Raji (cell line): ENCODE measurements around the gene DIP2C.

ENCODE experiments used
- POLR2A ChIP-seq: IDR thresholded peaks from 2 replicates; pipeline ENCODE4 v1.6.1; 2011; ENCODE audit warnings: low read depth, low read length, control low read depth; ENCODE audit not compliant: insufficient read depth

The DIP2C gene

GRCh38 chr10:232061-232460, 457.4 kb downstream of the DIP2C start:
- TF ChIP-seq POLR2A, result no peak

- TF ChIP-seq POLR2A, result no peak
These were observed 458.7 kb downstream of the DIP2C start for GRCh38 chr10:230758-231157.

- no peak for TF ChIP-seq POLR2A
These were observed 461.1 kb downstream of the DIP2C start for GRCh38 chr10:228366-228765.

- no peak for TF ChIP-seq POLR2A
These were observed 462.5 kb downstream of the DIP2C start for GRCh38 chr10:227014-227413.

GRCh38 chr10:226018-226417, 463.4 kb downstream of the DIP2C start:
- TF ChIP-seq POLR2A, result no peak

GRCh38 chr10:224571-224970, 464.9 kb downstream of the DIP2C start:
- TF ChIP-seq POLR2A, result no peak
